CD4-positive, alpha-beta T cell treated with Interleukin-6 at 100 ng/mL for 8 hours (primary cell): Measurements from ENCODE around the gene RIMOC1.

Experiments used
- DNase-seq: peaks from one replicate; pipeline ENCODE4 v3.0.0-alpha.2; 2020; ENCODE audit warnings: mixed read lengths, low spot score

The RIMOC1 gene, protein sequence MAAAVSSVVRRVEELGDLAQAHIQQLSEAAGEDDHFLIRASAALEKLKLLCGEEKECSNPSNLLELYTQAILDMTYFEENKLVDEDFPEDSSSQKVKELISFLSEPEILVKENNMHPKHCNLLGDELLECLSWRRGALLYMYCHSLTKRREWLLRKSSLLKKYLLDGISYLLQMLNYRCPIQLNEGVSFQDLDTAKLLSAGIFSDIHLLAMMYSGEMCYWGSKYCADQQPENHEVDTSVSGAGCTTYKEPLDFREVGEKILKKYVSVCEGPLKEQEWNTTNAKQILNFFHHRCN

DNA sequence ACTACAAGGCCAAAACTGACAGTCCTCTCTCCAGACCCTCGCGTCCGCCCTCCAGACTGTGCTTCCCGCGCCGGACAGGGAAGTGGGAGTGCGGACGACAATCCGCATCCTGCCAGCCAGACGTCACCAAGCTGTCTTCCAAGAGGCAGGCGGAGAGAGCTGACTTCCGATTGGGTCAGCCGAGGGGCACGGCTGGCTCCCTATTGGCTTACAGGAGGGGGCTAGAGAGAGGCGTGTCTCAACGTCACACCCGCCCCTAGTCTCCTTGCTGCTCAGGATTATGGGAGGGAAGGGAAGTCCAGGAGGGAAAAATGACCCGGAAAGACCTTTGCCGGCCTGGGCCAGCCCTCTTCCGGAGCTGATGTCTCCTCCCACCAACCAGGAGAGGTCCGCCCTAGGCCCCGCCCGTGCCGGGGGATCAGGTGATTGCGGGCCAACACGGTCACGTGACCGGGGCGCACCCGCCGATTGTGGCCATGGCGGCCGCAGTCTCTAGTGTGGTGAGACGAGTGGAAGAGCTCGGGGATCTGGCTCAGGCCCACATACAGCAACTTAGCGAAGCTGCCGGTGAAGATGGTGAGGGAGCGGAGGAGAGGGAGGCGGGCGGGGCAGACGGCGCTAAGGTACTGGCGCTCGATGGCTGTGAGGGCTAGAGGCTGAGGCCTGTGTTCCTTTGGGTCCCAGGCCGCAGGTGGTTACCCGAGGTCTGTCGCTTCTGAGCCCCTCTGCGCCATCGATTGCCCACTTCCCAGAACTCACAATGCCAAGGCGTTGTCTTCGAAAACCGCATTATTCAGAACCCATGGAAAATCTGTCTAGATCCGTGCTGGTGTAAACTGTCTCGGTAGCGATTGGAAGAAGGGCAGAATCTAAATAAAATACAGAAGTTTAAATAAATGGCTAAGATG, at the start of gene RIMOC1:
TSS of gene RIMOC1 (plus strand) at position 453 of the 908 bp plus-strand sequence. CDS start at position 477, 24 bp downstream.
- DNase-seq, result peak; percentile 98

DNA sequence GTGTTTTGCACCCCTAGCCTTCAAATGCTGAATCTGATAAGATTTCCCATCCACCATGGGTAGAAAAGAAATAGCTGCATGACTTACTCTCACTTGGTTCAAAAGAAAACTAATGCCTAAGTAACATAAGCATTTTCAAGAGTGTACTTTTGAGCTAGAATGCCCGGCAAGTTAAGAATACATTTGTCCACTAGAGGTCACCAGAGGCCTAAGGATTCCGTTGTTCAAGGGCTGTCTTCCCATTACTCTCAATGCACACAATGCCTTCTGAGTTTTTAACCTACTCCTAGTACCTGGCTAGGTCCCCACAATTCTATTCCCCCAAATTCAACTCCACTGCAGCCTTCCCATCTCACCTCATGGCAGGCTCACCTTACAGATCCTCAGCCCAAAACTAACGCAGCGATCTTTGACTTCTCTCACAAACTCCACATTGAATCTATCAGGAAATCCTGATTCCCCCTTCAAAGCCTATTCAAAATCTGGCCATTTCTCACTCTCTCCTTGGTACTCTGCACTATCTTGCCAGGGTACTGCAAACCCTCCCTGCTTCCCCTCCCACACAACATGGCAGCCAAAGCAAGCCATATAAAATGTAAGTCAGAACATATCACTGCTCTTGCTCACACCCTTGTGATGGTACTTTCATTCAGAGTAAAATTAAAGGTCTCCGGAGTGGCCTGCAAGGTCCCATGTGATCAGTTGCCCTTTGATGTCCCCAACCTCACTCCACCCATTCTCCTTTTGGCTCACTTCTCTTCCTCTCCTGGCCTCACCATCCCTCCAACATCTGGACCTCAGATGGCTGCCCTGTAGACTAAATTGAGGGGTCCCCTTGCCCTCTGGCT, 47.3 kb upstream of the RIMOC1 start:
- DNase-seq, result peak; percentile 68

- DNase-seq, result no peak
Observed at GRCh38 chr5:41857989-41858388, 46.2 kb upstream of the RIMOC1 start.

- DNase-seq, result no peak
Observed at GRCh38 chr5:41858890-41859289, 45.3 kb upstream of the RIMOC1 start.

- DNase-seq, result no peak
Observed at GRCh38 chr5:41863871-41864486, 40.2 kb upstream of the RIMOC1 start.

- peak; percentile 3 for DNase-seq
Observed at GRCh38 chr5:41869151-41869723, 34.9 kb upstream of the RIMOC1 start.

GRCh38 chr5:41869724-41870626, 34.2 kb upstream of the RIMOC1 start, which contains the start of gene OXCT1:
OXCT1 (minus strand) TSS chr5:41870425; CDS start chr5:41870358, 67 bp downstream.
- peak; percentile 92 for DNase-seq

DNA sequence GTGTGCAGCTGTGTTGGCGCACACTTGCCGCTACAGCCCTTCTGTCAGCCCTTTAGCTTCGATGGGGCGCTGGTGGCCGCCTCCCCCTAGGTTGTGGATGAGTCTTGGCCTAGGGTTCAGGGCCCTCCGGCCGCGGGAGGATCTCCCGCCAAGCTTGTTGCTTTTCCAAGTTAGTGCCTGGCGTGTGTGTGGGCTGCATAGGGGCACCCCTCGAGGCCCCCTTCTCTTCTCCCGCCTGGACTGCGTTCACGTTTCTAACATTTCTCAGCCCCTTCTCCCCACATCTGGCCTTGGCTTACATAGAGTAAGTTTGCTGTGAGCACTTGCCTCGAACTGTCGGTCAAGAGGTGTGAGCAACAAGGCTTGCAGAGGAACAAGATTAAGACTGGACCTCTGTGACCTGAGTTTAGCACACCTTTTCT, 33.5 kb upstream of the RIMOC1 start:
- DNase-seq, result no peak

DNA sequence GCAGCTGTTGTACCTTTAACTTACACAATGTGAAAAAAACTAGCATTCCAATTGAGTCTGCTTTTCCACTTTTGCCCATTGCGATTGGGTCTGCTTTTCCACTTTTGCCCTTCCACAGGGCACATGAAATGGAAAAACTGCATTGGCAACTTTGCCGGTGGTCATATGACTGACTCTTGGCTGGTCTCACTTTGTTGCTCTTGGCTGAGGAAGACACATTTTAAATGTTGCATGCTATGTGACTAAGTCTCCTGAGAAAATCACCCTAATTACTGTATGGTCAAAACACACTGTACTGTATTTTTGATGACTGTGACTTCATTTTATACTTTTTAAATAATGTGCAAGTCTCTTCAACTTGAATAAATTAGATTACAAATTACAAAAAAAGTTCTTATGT, 32.3 kb upstream of the RIMOC1 start:
- DNase-seq, result no peak

- DNase-seq, result no peak
Observed at GRCh38 chr5:41874512-41875060, 29.6 kb upstream of the RIMOC1 start.

GRCh38 chr5:41875121-41875520, 29.0 kb upstream of the RIMOC1 start:
- no peak for DNase-seq

DNA sequence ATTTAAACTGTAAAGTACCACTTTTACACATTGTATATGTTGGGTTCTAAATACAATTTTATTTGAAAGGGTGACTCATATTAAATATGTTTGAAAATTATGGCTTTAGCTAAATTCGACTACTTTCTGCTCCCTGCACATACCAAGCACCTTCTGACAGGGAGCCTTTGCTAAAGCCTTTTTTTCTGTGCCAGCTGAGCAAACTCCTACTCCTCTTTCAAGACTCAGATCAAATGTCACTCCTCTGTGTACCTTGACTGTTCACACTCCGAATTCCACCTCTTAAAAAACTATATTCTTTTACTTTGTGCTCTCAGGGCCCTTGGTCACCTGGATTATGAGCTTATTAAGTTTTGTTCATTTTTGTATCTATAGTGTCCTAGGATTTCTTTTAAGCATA, 27.5 kb upstream of the RIMOC1 start:
- DNase-seq, result no peak

DNA sequence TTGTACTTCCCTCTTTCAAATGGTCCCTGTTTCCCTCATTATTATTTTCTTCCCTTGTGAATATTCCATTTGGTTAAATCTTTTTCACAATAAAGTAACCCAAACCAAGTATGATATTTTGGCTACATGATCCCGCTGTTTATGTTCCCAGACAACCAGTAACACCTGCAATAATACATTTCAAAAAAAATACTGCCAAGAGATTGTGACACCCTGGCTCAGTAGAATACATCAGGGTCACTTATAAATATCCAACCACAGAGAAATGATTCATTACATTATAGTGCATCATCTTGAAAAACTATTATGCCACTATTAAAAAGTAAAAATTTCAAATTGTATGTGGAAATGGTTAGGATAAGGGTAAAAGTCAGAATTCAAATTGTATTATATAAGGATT, 26.7 kb upstream of the RIMOC1 start:
- no peak for DNase-seq

DNA sequence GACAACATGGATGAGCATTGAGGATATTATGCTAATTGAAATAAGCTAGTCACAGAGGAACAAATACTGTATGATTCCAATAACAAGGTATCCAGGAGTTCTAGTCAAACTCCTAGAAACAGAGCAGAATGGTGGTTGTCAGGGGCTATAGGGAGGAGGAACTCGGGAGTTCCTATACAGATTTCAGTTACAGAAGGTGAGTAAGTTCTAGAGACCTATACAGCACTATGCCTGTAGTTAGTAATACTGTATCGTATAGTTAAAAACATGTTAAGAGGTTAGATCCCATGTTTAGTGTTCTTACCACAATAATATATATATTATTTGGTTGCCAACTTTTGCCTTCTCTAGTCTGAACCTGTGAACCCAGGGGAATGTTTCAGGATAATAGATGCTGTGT, 26.0 kb upstream of the RIMOC1 start:
- no peak for DNase-seq

DNA sequence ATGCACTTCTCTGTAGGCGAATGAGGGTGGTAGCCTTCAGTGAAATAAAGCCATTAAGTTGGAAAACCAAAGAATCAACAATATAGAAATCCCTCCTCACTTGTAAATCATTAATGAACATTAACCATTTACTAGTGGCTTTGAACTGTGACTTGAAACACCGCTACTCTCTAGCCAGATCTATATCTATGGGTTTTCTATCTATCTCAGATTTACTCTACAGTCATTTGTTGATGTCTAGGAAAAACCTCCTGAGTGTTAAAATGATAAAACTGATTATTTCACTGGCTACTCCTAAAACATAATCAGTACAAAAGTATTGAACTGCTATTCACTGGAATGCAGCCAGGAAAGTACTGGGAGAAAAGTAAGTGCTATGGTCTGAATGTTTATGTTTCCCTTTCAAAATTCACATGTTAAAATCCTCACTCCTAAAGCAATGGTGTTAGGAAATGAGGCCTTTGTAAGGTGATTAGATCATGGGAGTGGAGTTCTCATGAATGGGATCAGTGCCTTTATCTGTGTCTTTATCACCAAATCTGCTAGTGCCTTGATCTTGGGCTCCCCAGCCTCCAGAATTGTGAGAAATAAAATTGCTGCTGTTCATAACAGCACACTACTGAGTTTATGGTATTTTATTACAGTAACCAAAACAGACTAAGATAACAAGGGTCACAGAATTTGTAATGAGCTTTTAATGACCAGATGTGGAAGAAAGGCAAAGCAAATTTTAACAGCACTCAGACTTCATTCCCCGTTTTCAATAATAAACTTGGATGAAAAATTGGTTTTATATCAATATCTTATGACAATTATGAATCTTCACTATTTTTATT, 25.3 kb upstream of the RIMOC1 start:
- no peak for DNase-seq

- DNase-seq, result no peak
Observed at GRCh38 chr5:41882765-41883164, 21.4 kb upstream of the RIMOC1 start.

- no peak for DNase-seq
Observed at GRCh38 chr5:41883243-41883642, 20.9 kb upstream of the RIMOC1 start.

GRCh38 chr5:41883936-41884335, 20.2 kb upstream of the RIMOC1 start:
- no peak for DNase-seq

DNA sequence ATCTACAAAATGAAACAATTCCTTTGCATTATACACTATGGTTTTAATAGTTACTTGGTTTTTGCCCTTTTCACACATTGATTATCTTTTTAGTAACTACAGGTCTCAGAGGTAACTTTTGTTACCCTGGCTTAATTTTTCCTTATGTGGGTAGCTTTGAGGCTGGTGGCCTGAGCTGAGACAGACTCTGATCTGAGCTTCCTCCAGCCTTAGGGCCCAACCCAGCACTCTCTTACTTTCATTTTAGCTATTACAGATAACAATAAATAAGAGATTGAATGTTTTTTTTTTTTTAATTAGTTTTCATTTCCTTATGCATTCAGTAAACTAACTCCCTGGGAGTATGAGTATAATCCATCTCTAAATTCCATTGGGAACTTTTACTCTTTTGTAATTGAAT, 18.9 kb upstream of the RIMOC1 start:
- DNase-seq, result no peak
